GM12873 (cell line): Measurements from ENCODE around the gene C1orf53.

ENCODE experiments used
- TF ChIP-seq, protein P1 (sequence below): IDR thresholded peaks from 2 replicates; pipeline ENCODE4 v1.5.1; 2012; ENCODE audit warnings: low read depth, mild to moderate bottlenecking, moderate library complexity, low read length, control low read depth; ENCODE audit not compliant: insufficient read depth; ENCODE audit errors: missing control alignments

Gene C1orf53

DNA sequence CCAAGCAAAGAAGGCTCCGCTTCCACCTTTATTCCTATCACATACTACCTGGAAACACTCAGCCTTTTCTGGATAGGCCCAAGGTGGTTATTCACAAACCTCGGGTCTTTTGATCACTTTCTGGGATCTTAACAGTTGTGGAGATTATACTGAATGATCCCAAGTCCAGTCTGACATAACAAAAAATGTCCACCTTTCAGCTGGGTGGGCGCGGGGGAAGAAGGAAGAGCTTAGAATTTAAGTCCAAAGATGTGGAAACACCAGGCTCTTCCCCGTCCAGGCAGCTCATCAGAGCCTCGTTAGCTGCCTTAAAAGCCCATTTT, 338 bp upstream of the C1orf53 start:
- TF ChIP-seq, protein P1, sequence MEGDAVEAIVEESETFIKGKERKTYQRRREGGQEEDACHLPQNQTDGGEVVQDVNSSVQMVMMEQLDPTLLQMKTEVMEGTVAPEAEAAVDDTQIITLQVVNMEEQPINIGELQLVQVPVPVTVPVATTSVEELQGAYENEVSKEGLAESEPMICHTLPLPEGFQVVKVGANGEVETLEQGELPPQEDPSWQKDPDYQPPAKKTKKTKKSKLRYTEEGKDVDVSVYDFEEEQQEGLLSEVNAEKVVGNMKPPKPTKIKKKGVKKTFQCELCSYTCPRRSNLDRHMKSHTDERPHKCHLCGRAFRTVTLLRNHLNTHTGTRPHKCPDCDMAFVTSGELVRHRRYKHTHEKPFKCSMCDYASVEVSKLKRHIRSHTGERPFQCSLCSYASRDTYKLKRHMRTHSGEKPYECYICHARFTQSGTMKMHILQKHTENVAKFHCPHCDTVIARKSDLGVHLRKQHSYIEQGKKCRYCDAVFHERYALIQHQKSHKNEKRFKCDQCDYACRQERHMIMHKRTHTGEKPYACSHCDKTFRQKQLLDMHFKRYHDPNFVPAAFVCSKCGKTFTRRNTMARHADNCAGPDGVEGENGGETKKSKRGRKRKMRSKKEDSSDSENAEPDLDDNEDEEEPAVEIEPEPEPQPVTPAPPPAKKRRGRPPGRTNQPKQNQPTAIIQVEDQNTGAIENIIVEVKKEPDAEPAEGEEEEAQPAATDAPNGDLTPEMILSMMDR = no peak

DNA sequence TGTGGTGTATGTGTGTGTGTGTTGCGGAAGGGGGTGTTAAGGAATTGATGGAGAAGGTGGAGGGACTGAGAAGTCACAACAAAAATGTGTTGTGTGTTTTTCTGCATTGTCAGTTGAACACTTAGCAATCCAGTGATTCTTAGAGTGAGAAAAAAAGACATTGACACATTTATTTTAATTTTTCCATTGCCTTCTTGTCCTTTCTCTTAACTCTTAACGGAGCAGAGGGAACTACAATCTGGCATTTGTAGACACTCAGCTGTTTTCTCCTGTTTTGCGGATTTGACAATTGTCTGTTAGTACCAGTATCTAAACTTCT, 725 bp downstream of the C1orf53 start:
- TF ChIP-seq, protein P1 = no peak

DNA sequence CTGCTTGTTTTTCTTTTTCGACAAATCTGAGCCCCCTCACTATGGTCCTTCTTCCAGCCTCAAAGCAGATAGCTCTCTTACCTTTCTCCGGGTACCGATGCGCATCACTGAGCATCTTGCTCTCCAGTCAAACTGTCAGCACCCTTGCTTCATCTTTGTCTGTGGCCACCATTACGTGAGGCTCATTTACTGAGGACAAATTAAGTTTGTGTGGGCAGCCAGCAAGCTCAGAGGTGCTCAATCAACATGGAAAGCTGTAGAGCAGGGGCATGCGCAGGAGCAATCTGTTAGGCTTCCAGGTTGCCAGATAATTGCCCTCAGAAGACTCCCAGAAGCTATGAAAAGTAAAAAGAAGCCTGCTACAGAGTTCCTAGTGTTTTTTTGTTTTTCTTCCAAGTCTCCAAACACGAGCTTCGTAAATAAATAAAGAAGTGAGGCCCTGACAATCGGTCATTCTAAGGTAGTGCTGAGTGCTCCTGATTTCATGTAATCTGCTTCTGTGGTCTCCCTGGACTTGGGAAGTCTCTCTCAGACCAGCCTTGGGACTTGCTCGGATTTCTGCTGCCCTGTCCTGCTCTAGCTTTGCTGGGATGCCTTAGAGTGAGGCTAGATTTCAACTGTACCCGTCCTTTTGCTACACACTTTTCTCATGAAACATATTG, 1.8 kb downstream of the C1orf53 start:
- TF ChIP-seq, protein P1 = no peak

DNA sequence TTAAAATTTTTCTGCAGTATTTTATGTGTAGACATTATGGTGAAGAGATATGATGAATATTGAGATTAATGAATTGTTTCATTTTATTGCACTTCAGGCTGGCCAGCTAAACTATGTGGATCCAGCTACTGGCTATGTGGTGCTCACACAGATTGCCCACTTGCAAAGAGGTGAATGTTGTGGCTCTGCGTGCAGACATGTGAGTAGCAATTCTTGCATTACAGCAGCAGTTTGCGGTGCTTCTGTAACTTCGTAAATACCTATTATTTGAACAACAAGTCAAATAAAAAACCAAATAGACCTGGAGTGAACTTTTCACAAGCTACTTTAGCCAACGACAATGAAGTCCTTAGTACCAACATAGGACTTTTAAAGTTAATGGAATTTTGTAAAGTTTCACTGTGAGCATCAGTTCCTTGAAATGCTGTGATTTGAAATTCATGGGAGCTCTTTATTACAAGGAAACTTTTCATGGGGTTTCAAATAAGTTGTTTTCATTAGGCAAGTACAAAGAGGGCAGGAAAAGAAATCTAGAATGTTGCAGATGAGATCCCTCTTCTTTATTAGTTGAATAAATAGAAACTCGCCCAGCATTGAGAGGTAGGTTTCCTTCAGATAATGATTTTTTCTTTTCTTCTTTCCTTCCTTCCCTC, 3.4 kb downstream of the C1orf53 start:
- TF ChIP-seq, protein P1 = no peak

DNA sequence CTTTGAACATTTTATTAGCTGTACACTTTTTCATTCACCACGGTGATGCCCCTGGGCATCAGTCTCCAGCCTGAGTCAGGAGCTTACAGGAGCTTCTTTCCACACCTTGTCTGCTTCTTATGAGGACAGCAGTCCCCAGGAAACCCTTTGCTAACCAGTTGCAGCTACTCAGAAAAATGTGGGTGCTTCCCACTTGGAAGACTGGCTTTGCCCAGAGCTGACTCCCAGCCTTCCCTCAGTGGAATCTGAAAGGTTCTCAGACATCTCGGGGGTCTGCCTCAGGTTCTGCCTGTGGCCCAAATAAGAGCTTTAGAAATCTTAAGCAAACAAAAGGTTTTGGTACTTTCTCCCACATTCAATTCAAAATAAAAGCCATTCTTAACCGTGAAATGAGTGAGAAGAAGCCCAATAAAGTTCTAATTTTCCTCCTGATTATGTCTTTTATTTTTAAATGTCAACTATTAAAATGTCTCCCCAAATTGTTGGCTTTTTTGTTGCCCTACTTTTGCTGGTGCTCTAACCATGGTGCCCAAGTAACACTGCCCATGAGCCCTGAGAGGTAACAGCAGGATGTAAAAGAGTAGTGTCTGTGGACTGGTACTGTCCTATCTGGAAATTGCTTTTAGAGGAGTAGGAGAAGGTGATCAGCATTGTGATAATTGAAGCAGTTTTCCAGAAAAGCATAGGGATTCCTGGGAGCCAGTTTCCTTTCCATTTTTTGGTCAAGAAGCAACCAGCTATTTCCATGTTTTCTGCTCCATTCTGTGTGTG, 5.6 kb downstream of the C1orf53 start:
- TF ChIP-seq, protein P1 = no peak

DNA sequence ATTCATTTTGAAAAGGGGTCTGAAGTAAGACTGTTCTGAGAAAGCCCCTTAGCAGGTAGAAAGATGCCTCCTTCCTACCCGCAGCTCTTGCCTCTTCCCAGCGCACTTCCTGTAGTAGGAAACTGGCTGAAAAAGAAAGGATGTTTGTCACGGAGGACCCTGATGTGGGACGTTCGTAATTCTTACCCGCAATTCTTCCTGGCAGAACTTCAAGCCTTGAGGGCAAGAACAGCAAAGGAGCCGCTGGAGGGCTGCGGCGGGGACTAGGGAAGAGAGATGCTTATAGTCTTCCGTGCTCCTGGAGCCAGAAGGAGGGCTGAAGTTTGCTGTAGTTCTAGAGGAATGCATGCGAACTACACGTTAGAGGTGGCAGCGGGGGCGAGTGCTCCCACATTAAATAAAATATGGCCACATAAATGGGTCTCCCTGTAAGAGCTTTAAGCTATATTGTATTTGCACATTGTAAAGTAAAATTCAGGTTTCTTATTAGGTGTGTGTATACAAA, 6.3 kb downstream of the C1orf53 start:
- TF ChIP-seq, protein P1 = no peak

DNA sequence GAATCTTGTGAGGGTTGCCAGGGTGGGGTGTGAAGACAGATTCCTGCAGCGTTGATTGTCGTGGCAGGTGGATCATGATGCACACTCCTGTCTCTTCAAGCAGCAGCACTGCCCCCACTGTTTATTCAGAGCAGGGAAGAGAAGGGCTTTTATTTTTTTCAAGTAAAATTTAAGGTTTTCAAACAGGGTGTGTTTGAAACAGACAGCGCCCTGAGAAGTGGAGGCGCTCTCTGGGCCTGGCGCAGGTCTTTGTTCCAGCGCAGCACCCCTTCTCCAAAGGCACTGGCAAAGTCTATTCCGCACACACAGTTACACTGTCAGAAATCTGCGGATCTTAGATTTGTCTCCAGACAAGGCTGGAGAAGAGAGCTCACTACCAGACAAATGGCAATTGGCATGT, 7.0 kb downstream of the C1orf53 start:
- TF ChIP-seq, protein P1 = no peak
